ENCODE measurements around the gene DLGAP3. TPM values are rescaled to one million over a fixed set of nuclear protein-coding genes. Genes with fewer than 3 reads are reported as not detected.

The DLGAP3 gene
- total and polyA plus RNA-seq, 2 donors (not counting 3 experiments of a cell fraction or from before 2014, with no cell fraction given), result 0.04 to 0.20 TPM

- H3K4me1 ChIP-seq (ENCODE audit: control insufficient read depth, extremely low read depth, insufficient read depth, low read length), result no peaks in the 10 kb centered on the region
- intact Hi-C loops (cut with micrococcal nuclease) (no loop called here), dilution Hi-C loops (cut with MboI; ENCODE audit: extremely low pct_ligation_motif_present, low sequenced_read_pairs) (no loop called here)
- no TSS peak for BruUV-seq (replicated peaks)
- no peaks in the 10 kb centered on the region for H4K20me1 ChIP-seq (replicated peaks; ENCODE audit: control insufficient read depth, extremely low read depth, insufficient read depth, low read length)
- no peak overlapping the region for H3K9ac ChIP-seq (replicated peaks; ENCODE audit: extremely low read depth, insufficient read depth, low read length)
- H3K4me3 ChIP-seq (replicated peaks in 1 of 3; ENCODE audit: insufficient read depth in 1 of 3, low read depth in 1 of 3, low read length in 3 of 3), result no peak overlapping the region
- no peaks in the 10 kb centered on the region for H3K79me2 ChIP-seq (ENCODE audit: control insufficient read depth, insufficient read depth, low read length)
- DNase-seq (ENCODE audit: low read depth, low spot score) (no peak), FAIRE-seq (no peak)
- no peak overlapping the region for H2AFZ ChIP-seq (ENCODE audit: low read depth, low read length)
- ChIA-PET POLR2A (no interaction called here), CTCF (interaction anchor here (1.3 to 1.7 kb wide), 4 partner anchors 15 to 43 kb away, joined by 3 to 5 read pairs (median 3); partner anchors contain the start of gene SMIM12)
- no peaks in the 10 kb centered on the region for H3K9me3 ChIP-seq (replicated peaks; ENCODE audit: control insufficient read depth, insufficient read depth, low read length)
- H3K9me1 ChIP-seq (replicated peaks; ENCODE audit: control insufficient read depth, extremely low read depth, insufficient read depth, low read length), result peaks cover 2% of the 10 kb centered on the region
- no peak overlapping the region for H3K4me2 ChIP-seq (ENCODE audit: insufficient read depth, low read length)
- no peak overlapping the region for H3K27ac ChIP-seq (ENCODE audit: insufficient read depth, low read depth, low read length)
- H3K27me3 ChIP-seq (ENCODE audit: control insufficient read depth in 2 of 2, insufficient read depth in 2 of 2, low read length in 2 of 2), result no peaks in the 10 kb centered on the region
- TF ChIP-seq POLR2AphosphoS5 (IDR thresholded peaks at IDR 0.05; ENCODE audit: insufficient read depth, low read depth, low read length) (no peak), GATA2 (IDR thresholded peaks at IDR 0.05; ENCODE audit: insufficient read depth, insufficient read length, low read depth, low read length) (no peak), EZH2 (IDR thresholded peaks at IDR 0.05; ENCODE audit: borderline replicate concordance, low read depth, low read length, severe bottlenecking) (no peak), FOS (IDR thresholded peaks at IDR 0.05; ENCODE audit: borderline replicate concordance, insufficient read depth, low read length) (no peak), MYC (IDR thresholded peaks at IDR 0.05; ENCODE audit: low read depth, low read length) (no peak), POLR2A (IDR thresholded peaks at IDR 0.05; ENCODE audit: low read depth, low read length) (no peak), JUN (IDR thresholded peaks at IDR 0.05; ENCODE audit: borderline replicate concordance, insufficient read depth, insufficient read length, low read depth) (no peak), MAX (IDR thresholded peaks at IDR 0.05; ENCODE audit: insufficient read depth, insufficient read length) (no peak), CTCF (IDR thresholded peaks at IDR 0.05; ENCODE audit: extremely low read depth in 1 of 2, insufficient read depth in 1 of 2, low read depth in 1 of 2, low read length in 2 of 2) (no peak)
- H3K36me3 ChIP-seq (ENCODE audit: control insufficient read depth in 2 of 2, extremely low read depth in 1 of 2, insufficient read depth in 2 of 2, low read length in 2 of 2), result no peaks in the 10 kb centered on the region
Measured at GRCh38 chr1:34816778-34817177, 112.7 kb downstream of the DLGAP3 start.
